ENCODE measurements around the gene THRB.
"Not testable (repeated sequence)": the region's sequence is repeated elsewhere in the genome, so short reads cannot be mapped to it uniquely, and the experiment has no call there.

THRB gene

DNA sequence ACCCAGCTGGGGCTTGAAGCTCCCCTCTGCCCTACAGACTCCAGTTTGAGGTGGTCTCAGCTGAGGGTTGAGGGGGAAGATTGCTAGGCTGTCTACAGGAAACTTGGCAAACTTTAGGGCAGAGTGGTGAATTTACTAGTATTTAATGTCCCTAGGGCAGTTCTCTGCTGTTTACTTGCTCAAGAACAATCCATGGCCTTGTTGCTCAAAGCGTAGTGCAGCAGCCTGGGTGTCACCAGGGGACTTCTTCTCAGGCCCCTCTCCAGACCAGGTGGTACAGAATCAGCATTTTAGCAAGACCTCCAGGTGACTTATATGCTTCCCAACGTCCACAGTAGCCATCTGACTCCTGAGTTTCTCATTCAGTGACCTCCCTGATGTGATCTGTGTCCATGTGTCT, 360.7 kb downstream of the THRB start:
- DNase-seq = no peak

GRCh38 chr3:24133436-24133835, 361.2 kb downstream of the THRB start:
- DNase-seq = no peak

DNA sequence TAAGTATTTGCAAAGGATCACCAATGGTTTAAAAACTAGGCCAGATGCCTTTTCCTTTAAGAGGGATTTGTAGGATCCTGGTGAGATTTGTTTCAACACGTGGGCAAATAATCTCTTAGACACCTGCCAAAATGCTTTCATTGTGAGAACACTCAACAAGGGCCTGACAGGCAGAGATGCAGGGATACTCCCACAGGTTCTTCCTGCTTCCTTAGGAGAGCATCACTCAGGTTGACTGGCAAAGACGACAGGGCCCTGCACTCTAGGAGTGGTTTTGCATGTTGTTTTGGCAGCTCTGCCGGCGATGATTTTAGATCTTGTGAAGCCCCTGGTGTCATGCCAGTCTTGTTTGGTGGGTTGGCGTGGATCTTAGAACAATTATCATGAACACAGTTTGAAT, 365.1 kb downstream of the THRB start:
- no peak for DNase-seq

DNA sequence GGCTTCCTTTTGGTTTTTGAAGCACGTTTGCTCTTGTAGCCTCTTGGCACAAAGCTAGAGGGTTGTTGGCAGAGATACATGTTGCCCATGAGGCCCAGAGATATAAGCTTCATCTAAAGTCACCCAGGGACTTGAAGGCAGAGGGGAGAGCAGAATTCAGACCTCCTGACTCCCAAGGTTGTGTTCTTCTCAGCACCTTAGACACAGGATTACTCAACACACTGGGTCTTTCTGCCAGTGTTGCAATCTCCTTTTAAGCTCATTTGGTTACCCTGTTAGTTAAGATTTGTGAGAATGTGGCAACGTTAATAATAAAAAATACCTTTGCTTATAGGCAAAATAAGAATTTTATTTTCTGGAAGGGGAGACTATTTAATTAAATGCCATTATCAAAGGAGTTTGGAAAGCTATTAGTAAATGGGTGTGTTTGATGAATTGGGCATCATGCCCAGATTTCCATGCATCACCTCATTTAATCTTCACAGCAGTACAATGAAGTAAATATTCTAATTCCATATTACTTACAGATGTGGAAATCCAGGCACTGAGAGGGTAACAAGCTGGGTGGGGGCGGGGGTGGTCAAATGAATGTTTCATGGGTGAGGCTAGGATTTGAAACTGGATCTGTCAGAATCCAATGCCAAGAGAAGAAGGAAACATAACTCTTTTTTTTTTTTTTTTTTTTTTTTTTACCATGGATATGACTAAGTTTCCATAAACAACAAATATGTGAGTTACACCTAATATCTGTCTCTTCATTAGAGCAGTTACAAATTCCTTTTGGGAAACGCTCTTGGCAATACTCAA, 366.2 kb downstream of the THRB start:
- DNase-seq = no peak

- DNase-seq = no peak
Measured at GRCh38 chr3:24123596-24123995, 371.1 kb downstream of the THRB start.

- no peak for DNase-seq
Measured at GRCh38 chr3:24120434-24120833, 374.2 kb downstream of the THRB start.

DNA sequence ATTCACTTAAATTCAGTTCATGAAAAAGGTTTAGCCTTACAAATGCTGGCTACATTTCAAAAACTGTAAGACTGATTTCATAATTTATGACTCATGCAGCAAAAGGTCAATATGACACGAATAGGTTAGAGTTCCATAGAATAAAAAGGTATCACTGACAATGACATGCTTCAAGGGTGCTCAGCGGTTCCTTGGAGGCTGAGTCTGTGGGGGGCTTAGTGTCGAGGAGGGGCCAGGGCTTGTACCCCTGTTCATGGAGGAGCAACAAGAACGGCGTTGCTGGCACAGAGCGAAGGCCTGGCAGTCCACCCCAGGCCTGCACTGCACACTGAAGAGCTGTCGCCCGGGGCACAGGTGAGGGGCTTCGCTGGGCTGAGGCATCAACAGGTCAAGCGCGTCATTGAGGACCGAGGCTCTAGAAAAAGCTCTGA, 375.3 kb downstream of the THRB start:
- no peak for DNase-seq

DNA sequence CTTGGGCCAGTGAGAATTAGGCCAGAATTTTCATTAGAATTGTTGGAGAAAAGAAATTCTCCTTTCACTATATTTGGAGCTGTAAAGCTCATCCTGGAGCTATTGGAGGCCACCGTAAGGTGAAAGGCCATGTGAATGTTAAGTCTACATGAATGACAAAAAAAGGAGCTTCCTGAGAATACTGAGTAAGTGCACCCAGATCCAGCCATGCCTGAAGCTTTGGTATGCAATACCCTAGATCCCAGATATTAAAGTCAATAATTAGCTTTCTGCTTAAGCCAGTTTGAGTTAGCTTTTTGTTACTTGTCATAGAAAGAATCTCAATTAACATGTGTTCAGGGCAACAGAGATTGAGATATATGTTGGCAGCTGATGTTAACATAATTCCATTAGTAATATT, 377.1 kb downstream of the THRB start:
- no peak for DNase-seq

DNA sequence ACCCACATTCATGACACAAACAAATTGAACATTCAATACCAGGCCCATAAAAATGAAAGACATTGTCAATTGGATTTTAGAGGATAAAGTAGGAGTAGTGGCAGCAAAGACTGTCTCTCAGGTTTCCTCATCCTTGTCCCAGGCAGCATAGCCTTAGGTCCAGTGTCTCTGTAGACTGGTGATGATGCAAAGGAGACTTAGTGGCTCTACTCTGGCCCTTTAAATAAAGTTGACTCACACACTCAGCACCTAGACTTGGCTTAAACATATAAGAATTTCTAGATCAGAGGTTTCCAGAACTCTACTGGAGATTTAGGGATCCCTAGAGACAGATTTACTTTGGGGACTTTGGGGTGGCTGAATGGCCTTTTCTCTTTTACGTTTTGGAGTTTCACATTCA, 382.9 kb downstream of the THRB start:
- DNase-seq = no peak

DNA sequence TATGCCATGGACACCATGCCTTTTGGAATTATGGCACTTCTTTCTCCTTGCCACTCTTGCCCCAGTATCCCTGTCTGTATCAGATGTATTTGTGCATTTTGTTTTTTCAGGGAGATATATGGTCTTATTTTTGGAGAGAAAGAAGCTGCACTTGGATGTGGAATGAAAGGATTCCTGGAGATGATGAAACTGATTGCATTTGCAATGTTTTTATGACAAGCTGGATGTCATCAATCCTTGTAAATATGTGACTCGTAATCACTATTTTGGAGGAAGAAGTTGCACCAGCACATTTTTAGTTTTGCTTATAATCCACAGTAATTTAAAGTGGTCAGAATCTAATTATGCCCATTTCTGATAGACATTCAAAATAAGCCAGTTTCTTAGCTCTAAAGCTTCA, 384.6 kb downstream of the THRB start:
- DNase-seq = no peak

- DNase-seq = no peak
Measured at GRCh38 chr3:24101676-24102168, 392.9 kb downstream of the THRB start.

- no peak for DNase-seq
Measured at GRCh38 chr3:24100696-24101402, 393.8 kb downstream of the THRB start.

DNA sequence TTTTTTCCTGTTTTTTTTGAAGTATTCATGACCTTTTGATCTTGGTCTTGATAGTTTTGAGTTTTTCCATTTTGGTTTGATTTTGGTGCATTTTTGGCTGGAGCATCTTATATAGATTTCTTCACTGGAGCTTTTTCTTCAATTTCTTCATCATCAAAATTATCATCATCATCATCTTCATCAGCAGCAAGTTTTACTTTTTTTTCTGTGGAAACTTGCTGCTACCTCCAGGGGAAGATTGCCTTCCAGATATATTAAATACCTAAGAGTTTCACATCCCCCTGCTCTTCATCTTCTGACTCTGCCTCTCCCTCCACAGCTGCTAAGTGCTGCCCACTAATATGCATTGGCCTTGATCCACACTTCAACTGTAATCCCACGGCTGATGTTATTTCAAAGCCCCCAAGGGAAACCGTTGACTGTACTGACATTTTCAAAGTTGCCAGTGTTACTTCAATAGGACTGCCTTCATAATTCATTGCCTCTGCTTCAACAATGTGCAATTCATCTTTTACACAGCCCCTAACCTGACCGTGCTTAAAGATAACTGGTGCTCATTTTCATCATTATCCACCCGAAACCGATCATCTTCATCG, 397.9 kb downstream of the THRB start:
- no peak for DNase-seq

DNA sequence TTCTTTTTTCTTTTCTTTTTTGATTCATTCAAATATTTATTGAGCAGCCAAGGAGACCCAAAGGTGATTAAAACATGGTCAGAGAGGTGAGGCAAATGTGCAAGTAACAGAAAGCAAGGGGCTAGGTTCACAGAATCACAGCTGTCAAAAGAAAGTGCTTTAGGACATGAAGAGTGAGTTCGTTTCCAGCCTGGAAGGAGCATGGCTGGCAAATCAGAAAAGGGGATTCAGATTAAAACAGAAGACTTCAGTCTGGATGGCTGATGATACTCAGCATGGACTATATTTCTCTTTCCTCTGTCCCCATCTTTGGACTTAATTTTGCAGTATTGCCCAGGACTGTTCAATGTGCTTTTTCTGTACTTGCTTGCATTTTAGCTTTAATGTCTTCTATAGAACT, 398.4 kb downstream of the THRB start:
- DNase-seq = no peak

GRCh38 chr3:24094818-24095217, 399.8 kb downstream of the THRB start:
- not testable (repeated sequence) for DNase-seq

GRCh38 chr3:24088782-24089181, 405.9 kb downstream of the THRB start:
- no peak for DNase-seq

DNA sequence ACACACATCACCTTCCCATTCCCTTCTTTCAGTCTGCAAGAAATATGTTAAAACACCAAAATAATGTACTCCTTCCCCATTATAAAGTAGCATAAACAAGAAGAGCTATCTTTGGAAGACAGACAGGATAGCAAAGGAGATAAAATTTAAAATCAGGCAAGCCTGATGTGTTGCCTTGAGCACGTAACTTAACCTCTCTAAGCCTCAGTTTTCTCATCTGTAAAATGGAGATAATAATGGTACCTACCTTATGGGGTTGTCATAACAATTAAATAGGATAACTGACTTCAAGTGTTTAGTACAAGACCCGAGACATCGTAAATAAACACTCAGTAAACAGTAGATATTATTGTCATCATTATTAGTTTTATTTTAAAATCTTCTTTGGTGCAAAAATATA, 407.2 kb downstream of the THRB start:
- DNase-seq = no peak

DNA sequence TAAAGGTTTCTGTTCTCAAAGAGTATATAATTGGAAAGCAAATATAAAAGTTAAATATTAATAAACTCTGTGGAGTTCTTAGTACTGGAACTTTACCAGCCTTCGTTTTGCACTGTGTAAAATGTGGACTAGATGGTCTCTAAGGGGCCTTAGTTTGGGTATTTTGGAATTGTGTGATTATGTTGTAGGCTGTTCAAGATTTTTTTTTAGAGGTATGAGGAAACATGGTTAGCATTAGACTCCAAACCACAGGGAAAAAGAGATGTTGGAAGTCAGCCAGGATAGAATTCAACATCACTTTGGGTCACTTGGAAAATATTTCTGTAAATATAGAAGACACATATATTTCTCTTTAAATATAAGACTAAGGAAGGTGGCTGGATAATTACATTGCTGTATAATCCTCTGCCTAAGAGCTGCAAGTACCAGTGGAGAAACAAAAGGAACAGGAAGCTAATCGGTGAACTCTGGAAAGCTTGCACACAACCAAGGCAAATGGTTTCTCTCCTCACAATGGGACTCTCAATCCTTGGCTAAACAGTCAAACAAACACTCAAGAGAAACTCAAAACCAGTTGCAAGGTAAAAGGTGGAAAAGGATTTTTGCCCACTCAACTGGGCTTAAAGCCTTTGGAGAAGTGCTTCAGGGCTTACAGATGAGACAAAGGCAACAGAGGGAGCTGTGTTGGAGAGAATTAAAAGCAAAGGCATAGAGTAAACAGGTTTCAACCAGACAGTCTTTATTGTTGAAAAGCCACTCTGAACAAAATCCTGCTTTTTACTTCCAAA, 407.8 kb downstream of the THRB start:
- no peak for DNase-seq

DNA sequence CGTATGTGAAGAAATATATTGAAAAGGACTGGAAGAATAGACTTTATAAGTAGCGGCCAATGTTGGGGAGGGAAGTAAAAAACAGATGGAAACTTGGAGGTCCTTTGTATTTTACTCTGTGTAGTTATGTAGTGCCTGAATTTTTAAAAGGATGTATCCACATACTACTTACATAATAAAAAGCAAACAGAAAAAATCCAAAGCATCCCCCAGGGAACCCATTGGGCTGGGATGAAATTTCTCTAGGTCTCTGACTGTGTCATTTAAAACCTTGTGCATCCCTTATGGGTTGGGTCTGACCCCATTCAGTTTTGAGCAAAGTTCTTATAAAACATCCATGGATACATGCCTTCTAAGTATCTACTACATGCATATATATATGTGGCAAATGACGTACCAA, 408.4 kb downstream of the THRB start:
- no peak for DNase-seq

DNA sequence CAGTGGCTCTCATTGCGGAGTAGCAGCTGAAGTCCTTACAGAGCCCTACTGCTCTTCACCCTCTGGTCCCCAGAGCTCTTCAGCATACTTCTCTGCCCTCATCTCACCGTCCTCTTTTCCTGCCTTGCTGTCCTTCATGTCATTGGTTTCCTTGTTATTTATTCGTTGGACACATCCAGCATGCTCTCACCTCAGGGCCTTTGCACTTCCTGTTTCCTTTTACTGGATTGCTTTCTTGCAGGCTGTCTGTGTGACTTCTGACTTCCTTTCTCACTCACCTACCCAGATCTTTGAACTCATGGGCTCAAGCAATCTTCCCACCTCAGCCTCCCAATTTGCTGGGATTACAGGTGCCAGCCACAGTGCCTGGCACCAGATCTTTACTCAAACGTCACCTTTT, 422.5 kb downstream of the THRB start:
- no peak for DNase-seq

- no peak for DNase-seq
Measured at GRCh38 chr3:24069045-24069444, 425.6 kb downstream of the THRB start.

DNA sequence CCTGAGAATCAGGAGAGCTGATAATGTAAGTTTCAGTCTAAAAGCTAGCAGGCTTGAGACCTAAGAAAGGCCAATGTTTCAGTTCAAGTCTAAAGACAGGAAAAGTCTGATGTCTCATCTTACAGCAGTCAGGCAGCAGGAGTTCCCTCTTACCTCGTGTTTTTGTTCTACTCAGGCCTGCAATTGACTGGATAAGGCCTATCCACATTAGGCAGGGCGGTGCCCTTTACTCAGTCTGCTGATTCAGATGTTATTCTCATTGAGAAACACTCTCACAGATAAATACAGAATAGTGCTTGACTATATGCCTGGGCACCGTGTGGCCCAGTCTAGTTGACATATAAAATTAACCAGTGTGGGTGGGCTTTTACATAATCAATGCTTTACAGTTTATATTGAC, 427.2 kb downstream of the THRB start:
- DNase-seq = no peak
